Sigmoid colon (tissue), 7 donors: Measurements from ENCODE around the gene ITPR1. TPM values are rescaled to one million over a fixed set of nuclear protein-coding genes. Genes with fewer than 3 reads are reported as not detected.

ENCODE experiments used
- DNase-seq: peaks from one replicate; pipeline ENCODE4 v3.0.0-alpha.2; 2019
- H3K27ac ChIP-seq, 4 donors: fragments of 200-600 bp; sonication (generic); one replicate each; pipeline ENCODE4 v1.5.1; 2016 to 2019; ENCODE audit warnings: mild to moderate bottlenecking in 1 of 4
- H3K27me3 ChIP-seq, 3 donors: fragments of 200-600 bp; sonication (generic); one replicate each; pipeline ENCODE4 v1.5.1; 2019; ENCODE audit warnings: mild to moderate bottlenecking in 1 of 3
- H3K36me3 ChIP-seq, 4 donors: fragments of 200-600 bp; sonication (generic); one replicate each; pipeline ENCODE4 v1.5.1; 2016 to 2019
- H3K4me1 ChIP-seq, 4 donors: fragments of 200-600 bp; sonication (generic); one replicate each; pipeline ENCODE4 v1.5.1; 2017 to 2019
- H3K4me3 ChIP-seq, 4 donors: fragments of 200-600 bp; sonication (generic); one replicate each; pipeline ENCODE4 v1.5.1; 2017 to 2019; ENCODE audit warnings: mild to moderate bottlenecking in 2 of 4, moderate library complexity in 1 of 4
- H3K9me3 ChIP-seq, 4 donors: fragments of 200-600 bp in 3 of 4; sonication (generic) in 3 of 4; one replicate each; pipeline versions ENCODE4 v1.5.1 to v1.6.1; 2013 to 2019
- CTCF ChIP-seq, 4 experiments: fragments of 450-650 bp in 3 of 4; fragments of 200-600 bp in 1 of 4; IDR thresholded peaks; one replicate each; pipeline ENCODE4 v1.5.1; 2016 to 2019; ENCODE audit warnings: antibody characterized with exemption in 4 of 4, mild to moderate bottlenecking in 3 of 4, moderate library complexity in 2 of 4
- EP300 ChIP-seq, 4 donors: sonication (generic); formaldehyde crosslinking; IDR thresholded peaks; one replicate each; pipeline ENCODE4 v1.6.1; 2017; ENCODE audit warnings: antibody characterized with exemption in 4 of 4
- POLR2A ChIP-seq, 2 donors: fragments of 450-650 bp; IDR thresholded peaks; one replicate each; pipeline ENCODE4 v1.6.1; 2016; ENCODE audit warnings: antibody characterized with exemption in 2 of 2, mild to moderate bottlenecking in 2 of 2, moderate library complexity in 2 of 2
- POLR2AphosphoS5 ChIP-seq, 4 donors: sonication (generic); formaldehyde crosslinking; IDR thresholded peaks; one replicate each; pipeline ENCODE4 v1.6.1; 2017; ENCODE audit warnings: antibody characterized with exemption in 4 of 4
- WGBS, 2 donors: extraction: QIAGEN DNeasy Blood & Tissue Kit; methylation state at CpG; one replicate each; pipeline ENCODE4 v1.1.7; 2013; 5-methylcytosine and 5-hydroxymethylcytosine counted together
- intact Hi-C: fragments of 100-400 bp; cut with DNase I; formaldehyde crosslinking; loops from one replicate; pipeline ENCODE4 v1.15.1; 2023
- polyA plus RNA-seq, 3 donors: library from polyadenylated mRNA; stranded (reverse); fragments of 200-250 nt; gene quantifications; one replicate each; pipeline ENCODE4 v1.2.3, GENCODE V29; 2013
- total RNA-seq, 4 donors: library from RNA; depleted of rRNA; stranded (reverse); fragments of >200 nt; gene quantifications; one replicate each; pipeline ENCODE4 v1.1.0, GENCODE V29; 2016
- donor health status: healthy with polysubstance abuse.
- donor health status: Bipolar disorder and iron deficiency.
- donor health status: healthy.

The ITPR1 gene
- total and polyA plus RNA-seq, 7 donors = 1.4 to 206 (median 111) TPM

- DNase-seq = no peak
- WGBS, 2 donors = 66 to 73% methylated on average over 10 of the region's 10 CpGs
- H3K4me1 ChIP-seq = peaks cover 0 to 39% (median 28%) of the 10 kb centered on the region in 4 donors
- H3K36me3 ChIP-seq = peaks cover 0 to 4% (median 0%) of the 10 kb centered on the region in 4 donors
- intact Hi-C loops = no loop called here
- H3K27ac ChIP-seq = no peak overlapping the region
- no peaks in the 10 kb centered on the region for H3K27me3 ChIP-seq
- no peaks in the 10 kb centered on the region for H3K9me3 ChIP-seq
- no peak overlapping the region for H3K4me3 ChIP-seq
- no peak for TF ChIP-seq CTCF (IDR thresholded peaks at IDR 0.05)
- no peak for TF ChIP-seq POLR2AphosphoS5 (IDR thresholded peaks at IDR 0.05)
- no peak for TF ChIP-seq POLR2A (IDR thresholded peaks at IDR 0.05)
Measured at GRCh38 chr3:4756057-4756775, 263.1 kb downstream of the ITPR1 start.

GRCh38 chr3:4756855-4757574 is 263.9 kb downstream of the ITPR1 start:
- no peak for DNase-seq
- no peaks in the 10 kb centered on the region for H3K9me3 ChIP-seq
- intact Hi-C loops = no loop called here
- H3K4me1 ChIP-seq = peaks cover 0 to 31% (median 20%) of the 10 kb centered on the region in 4 donors
- WGBS, 2 donors = 27 to 63% methylated on average over 3 of the region's 3 CpGs
- peaks cover 0 to 4% (median 0%) of the 10 kb centered on the region in 4 donors for H3K36me3 ChIP-seq
- H3K27me3 ChIP-seq = no peaks in the 10 kb centered on the region
- H3K27ac ChIP-seq = no peak overlapping the region
- H3K4me3 ChIP-seq = no peak overlapping the region
- TF ChIP-seq POLR2A (IDR thresholded peaks at IDR 0.05) (no peak), POLR2AphosphoS5 (IDR thresholded peaks at IDR 0.05) (no peak), EP300 (IDR thresholded peaks at IDR 0.05) (no peak), CTCF (IDR thresholded peaks at IDR 0.05) (no peak)

GRCh38 chr3:4757575-4758248 is 264.6 kb downstream of the ITPR1 start:
- Histone ChIP-seq H3K9me3 (no peaks in the 10 kb centered on the region), H3K4me1 (peaks cover 0 to 25% (median 13%) of the 10 kb centered on the region in 4 donors), H3K27me3 (no peaks in the 10 kb centered on the region), H3K4me3 (no peak overlapping the region), H3K27ac (no peak overlapping the region), H3K36me3 (peaks cover 0 to 7% (median 0%) of the 10 kb centered on the region in 4 donors)
- WGBS, 2 donors = 77 to 95% methylated on average over 12 of the region's 12 CpGs
- no peak for DNase-seq
- TF ChIP-seq POLR2A (IDR thresholded peaks at IDR 0.05) (no peak), EP300 (IDR thresholded peaks at IDR 0.05) (no peak), POLR2AphosphoS5 (IDR thresholded peaks at IDR 0.05) (peak in 1 of 4 donors; percentile 18), CTCF (IDR thresholded peaks at IDR 0.05) (no peak)
- intact Hi-C loops = no loop called here

- 41 to 80% methylated on average over 9 of the region's 9 CpGs for WGBS, 2 donors
Measured at GRCh38 chr3:4758249-4758860, 265.2 kb downstream of the ITPR1 start.

More at GRCh38 chr3:4758249-4758860, 265.2 kb downstream of the ITPR1 start:
- Histone ChIP-seq H3K27me3 (no peaks in the 10 kb centered on the region), H3K9me3 (no peaks in the 10 kb centered on the region), H3K27ac (no peak overlapping the region), H3K4me3 (no peak overlapping the region), H3K36me3 (peaks cover 0 to 11% (median 0%) of the 10 kb centered on the region in 4 donors), H3K4me1 (peaks cover 0 to 25% (median 13%) of the 10 kb centered on the region in 4 donors)
- intact Hi-C loops = no loop called here
- no peak for DNase-seq
- TF ChIP-seq POLR2AphosphoS5 (IDR thresholded peaks at IDR 0.05) (no peak), POLR2A (IDR thresholded peaks at IDR 0.05) (no peak), EP300 (IDR thresholded peaks at IDR 0.05) (no peak), CTCF (IDR thresholded peaks at IDR 0.05) (no peak)
